SK-N-SH treated with all-trans-retinoic acid at 6 μM for 48 hours (cell line): ENCODE results near the gene EPS8L3.

Experiments
- ATAC-seq: fragments of 200-7000 bp; cut with Tn5 transposase; 3 replicates; pipeline ENCODE4 v1.9.1; 2020; ENCODE audit warnings: mild to moderate bottlenecking, moderate library complexity
- ARNTL ChIP-seq: fragments of 450-650 bp; formaldehyde crosslinking; IDR thresholded peaks from 2 replicates; pipeline ENCODE4 v1.5.0; 2020; ENCODE audit warnings: low read depth, mild to moderate bottlenecking, moderate library complexity, borderline replicate concordance
- BACH2 ChIP-seq: fragments of 250-450 bp; sonication (Bioruptor Pico); IDR thresholded peaks from 2 replicates; pipeline ENCODE4 v1.9.0; 2021; ENCODE audit warnings: mild to moderate bottlenecking, borderline replicate concordance
- CSDC2 ChIP-seq: fragments of 250-450 bp; sonication (Bioruptor Pico); IDR thresholded peaks from 2 replicates; pipeline ENCODE4 v1.5.0; 2020; ENCODE audit warnings: mild to moderate bottlenecking, moderate library complexity
- ESRRG ChIP-seq: fragments of 250-450 bp; sonication (Bioruptor Pico); IDR thresholded peaks from 2 replicates; pipeline ENCODE4 v1.6.1; 2021; ENCODE audit warnings: mild to moderate bottlenecking
- GLIS3 ChIP-seq: fragments of 250-450 bp; sonication (Bioruptor Pico); IDR thresholded peaks from 2 replicates; pipeline ENCODE4 v1.5.0; 2020; ENCODE audit warnings: mild to moderate bottlenecking, moderate library complexity
- ISL1 ChIP-seq: fragments of 250-450 bp; sonication (Bioruptor Pico); IDR thresholded peaks from 2 replicates; pipeline ENCODE4 v2.1.2; 2022; ENCODE audit warnings: mild to moderate bottlenecking, moderate library complexity
- OSR1 ChIP-seq: fragments of 250-450 bp; sonication (Bioruptor Pico); IDR thresholded peaks from 2 replicates; pipeline ENCODE4 v1.8.0; 2022; ENCODE audit warnings: moderate library complexity, mild to moderate bottlenecking, inconsistent platforms
- PPARA ChIP-seq: fragments of 250-450 bp; sonication (Bioruptor Pico); IDR thresholded peaks from 2 replicates; pipeline ENCODE4 v1.5.0; 2020; ENCODE audit warnings: mild to moderate bottlenecking, borderline replicate concordance
- RARB ChIP-seq: fragments of 250-450 bp; sonication (Bioruptor Pico); IDR thresholded peaks from 2 replicates; pipeline ENCODE4 v1.8.0; 2021; ENCODE audit warnings: mild to moderate bottlenecking, moderate library complexity
- SNAI2 ChIP-seq: fragments of 250-450 bp; sonication (Bioruptor Pico); IDR thresholded peaks from 2 replicates; pipeline ENCODE4 v1.5.0; 2020; ENCODE audit warnings: mild to moderate bottlenecking, moderate library complexity
- TCF4 ChIP-seq: fragments of 250-450 bp; sonication (Bioruptor Pico); IDR thresholded peaks from 2 replicates; pipeline ENCODE4 v1.8.0; 2021; ENCODE audit warnings: mild to moderate bottlenecking, moderate library complexity, borderline replicate concordance
- TOX ChIP-seq: fragments of 250-450 bp; sonication (Bioruptor Pico); IDR thresholded peaks from 2 replicates; pipeline ENCODE4 v1.8.0; 2021; ENCODE audit warnings: mild to moderate bottlenecking, moderate library complexity, borderline replicate concordance
- ZC3H10 ChIP-seq: fragments of 250-450 bp; sonication (Bioruptor Pico); IDR thresholded peaks from 2 replicates; pipeline ENCODE4 v1.5.1; 2021; ENCODE audit warnings: mild to moderate bottlenecking, moderate library complexity
- ZFP3 ChIP-seq: fragments of 250-450 bp; sonication (Bioruptor Pico); IDR thresholded peaks from 2 replicates; pipeline ENCODE4 v1.5.0; 2020; ENCODE audit warnings: mild to moderate bottlenecking, moderate library complexity
- ZFP30 ChIP-seq: fragments of 450-650 bp; formaldehyde crosslinking; IDR thresholded peaks from 2 replicates; pipeline ENCODE4 v1.5.0; 2022; ENCODE audit warnings: mild to moderate bottlenecking, moderate library complexity
- ZNF565 ChIP-seq: fragments of 450-650 bp; formaldehyde crosslinking; conservative IDR thresholded peaks from 2 replicates; pipeline ENCODE4 v1.5.0; 2020; ENCODE audit warnings: low read depth, mild to moderate bottlenecking, moderate library complexity
- TF ChIP-seq, protein P1 (sequence below): fragments of 250-450 bp; sonication (Bioruptor Pico); IDR thresholded peaks from 2 replicates; pipeline ENCODE4 v1.5.0; 2020; ENCODE audit warnings: mild to moderate bottlenecking, moderate library complexity
- TF ChIP-seq, protein P2 (sequence below): fragments of 250-450 bp; sonication (Bioruptor Pico); IDR thresholded peaks from 2 replicates; pipeline ENCODE4 v1.5.1; 2021; ENCODE audit warnings: mild to moderate bottlenecking, moderate library complexity
- TF ChIP-seq, protein P3 (sequence below): fragments of 250-450 bp; sonication (Bioruptor Pico); IDR thresholded peaks from 2 replicates; pipeline ENCODE4 v1.8.0; 2021; ENCODE audit warnings: low read depth, mild to moderate bottlenecking, moderate library complexity, borderline replicate concordance

EPS8L3 gene

DNA sequence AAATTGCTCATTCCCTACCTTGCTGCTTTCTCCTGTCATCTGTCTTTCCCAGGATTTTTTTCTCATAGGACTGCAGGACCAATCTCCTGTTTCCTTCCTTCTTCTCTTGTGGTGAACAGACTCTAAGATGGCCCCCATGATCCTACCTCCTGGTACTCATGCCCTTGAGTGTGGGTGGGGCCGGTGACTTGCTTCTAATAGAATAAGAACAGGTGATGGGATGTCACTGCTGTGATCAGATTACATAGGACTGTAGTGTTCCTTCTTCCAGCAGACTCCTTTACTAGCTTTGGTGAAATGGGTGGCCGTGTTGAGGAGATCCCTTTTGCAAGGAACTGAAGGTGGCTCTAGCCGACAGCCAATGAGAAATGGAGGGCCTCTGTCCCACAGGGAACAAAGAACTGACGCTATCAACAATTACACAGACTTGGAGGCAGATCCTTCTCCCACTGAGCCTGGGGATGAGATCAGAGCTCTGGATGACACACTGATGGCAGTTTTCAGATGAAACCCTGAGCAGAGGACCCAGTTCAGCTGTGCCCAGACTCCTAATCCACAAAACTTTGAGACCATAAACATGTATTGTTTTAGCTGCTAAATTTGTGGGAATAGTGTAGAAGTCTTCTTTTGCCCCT, 30.4 kb downstream of the EPS8L3 start:
- no peak for ATAC-seq

DNA sequence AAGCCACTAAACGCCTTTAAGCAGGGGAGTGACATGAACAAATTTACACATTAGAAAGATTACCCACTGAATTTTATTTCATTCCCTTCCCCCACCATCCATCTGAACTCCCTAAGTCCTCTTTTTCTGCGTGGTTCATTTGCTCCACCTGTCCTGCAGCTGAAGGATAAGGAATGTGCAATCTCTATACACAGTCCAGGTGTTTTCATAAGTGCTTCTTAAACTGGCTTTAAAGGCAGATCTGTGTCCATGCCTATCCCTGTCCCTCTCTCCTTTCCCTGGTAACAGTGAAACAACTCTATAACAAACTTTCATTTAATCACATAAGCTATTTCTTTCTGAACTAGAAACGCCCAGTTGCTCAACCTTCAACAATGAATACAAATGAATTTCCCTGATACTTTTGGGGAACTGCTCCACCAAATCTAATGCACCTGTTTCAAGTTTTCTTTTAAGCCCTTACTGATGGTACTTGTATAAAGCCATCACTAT, 31.3 kb downstream of the EPS8L3 start:
- TF ChIP-seq PPARA (no peak), OSR1 (no peak), CSDC2 (CRISPR knock-in tag) (no peak), BACH2 (no peak), ARNTL (CRISPR knock-in tag) (no peak)
- peak; percentile 21; the same call in 1 of the 3 replicates for ATAC-seq

More for the DNA sequence above, 30.4 kb downstream of the EPS8L3 start:
- TF ChIP-seq ZFP3 (CRISPR knock-in tag) (no peak), ARNTL (CRISPR knock-in tag) (no peak), ZFP30 (CRISPR knock-in tag) (no peak), ESRRG (CRISPR knock-in tag) (no peak), SNAI2 (no peak), ZNF565 (CRISPR knock-in tag) (no peak), RARB (CRISPR knock-in tag) (no peak), TOX (CRISPR knock-in tag) (no peak), ZC3H10 (CRISPR knock-in tag) (no peak), CSDC2 (CRISPR knock-in tag) (no peak), TCF4 (CRISPR knock-in tag) (no peak), ISL1 (CRISPR knock-in tag) (no peak)
- TF ChIP-seq, protein P1, sequence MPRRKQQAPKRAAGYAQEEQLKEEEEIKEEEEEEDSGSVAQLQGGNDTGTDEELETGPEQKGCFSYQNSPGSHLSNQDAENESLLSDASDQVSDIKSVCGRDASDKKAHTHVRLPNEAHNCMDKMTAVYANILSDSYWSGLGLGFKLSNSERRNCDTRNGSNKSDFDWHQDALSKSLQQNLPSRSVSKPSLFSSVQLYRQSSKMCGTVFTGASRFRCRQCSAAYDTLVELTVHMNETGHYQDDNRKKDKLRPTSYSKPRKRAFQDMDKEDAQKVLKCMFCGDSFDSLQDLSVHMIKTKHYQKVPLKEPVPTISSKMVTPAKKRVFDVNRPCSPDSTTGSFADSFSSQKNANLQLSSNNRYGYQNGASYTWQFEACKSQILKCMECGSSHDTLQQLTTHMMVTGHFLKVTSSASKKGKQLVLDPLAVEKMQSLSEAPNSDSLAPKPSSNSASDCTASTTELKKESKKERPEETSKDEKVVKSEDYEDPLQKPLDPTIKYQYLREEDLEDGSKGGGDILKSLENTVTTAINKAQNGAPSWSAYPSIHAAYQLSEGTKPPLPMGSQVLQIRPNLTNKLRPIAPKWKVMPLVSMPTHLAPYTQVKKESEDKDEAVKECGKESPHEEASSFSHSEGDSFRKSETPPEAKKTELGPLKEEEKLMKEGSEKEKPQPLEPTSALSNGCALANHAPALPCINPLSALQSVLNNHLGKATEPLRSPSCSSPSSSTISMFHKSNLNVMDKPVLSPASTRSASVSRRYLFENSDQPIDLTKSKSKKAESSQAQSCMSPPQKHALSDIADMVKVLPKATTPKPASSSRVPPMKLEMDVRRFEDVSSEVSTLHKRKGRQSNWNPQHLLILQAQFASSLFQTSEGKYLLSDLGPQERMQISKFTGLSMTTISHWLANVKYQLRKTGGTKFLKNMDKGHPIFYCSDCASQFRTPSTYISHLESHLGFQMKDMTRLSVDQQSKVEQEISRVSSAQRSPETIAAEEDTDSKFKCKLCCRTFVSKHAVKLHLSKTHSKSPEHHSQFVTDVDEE (CRISPR knock-in tag), result no peak

GRCh38 chr1:109730666-109731065, 33.1 kb downstream of the EPS8L3 start:
- ATAC-seq, result no peak
- TF ChIP-seq CSDC2 (CRISPR knock-in tag) (no peak), ZFP30 (CRISPR knock-in tag) (no peak), ARNTL (CRISPR knock-in tag) (no peak), TCF4 (CRISPR knock-in tag) (no peak), ZC3H10 (CRISPR knock-in tag) (no peak), OSR1 (no peak), GLIS3 (CRISPR knock-in tag) (no peak), RARB (CRISPR knock-in tag) (no peak)
- TF ChIP-seq, protein P2, sequence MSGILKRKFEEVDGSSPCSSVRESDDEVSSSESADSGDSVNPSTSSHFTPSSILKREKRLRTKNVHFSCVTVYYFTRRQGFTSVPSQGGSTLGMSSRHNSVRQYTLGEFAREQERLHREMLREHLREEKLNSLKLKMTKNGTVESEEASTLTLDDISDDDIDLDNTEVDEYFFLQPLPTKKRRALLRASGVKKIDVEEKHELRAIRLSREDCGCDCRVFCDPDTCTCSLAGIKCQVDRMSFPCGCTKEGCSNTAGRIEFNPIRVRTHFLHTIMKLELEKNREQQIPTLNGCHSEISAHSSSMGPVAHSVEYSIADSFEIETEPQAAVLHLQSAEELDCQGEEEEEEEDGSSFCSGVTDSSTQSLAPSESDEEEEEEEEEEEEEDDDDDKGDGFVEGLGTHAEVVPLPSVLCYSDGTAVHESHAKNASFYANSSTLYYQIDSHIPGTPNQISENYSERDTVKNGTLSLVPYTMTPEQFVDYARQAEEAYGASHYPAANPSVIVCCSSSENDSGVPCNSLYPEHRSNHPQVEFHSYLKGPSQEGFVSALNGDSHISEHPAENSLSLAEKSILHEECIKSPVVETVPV (CRISPR knock-in tag), result no peak

DNA sequence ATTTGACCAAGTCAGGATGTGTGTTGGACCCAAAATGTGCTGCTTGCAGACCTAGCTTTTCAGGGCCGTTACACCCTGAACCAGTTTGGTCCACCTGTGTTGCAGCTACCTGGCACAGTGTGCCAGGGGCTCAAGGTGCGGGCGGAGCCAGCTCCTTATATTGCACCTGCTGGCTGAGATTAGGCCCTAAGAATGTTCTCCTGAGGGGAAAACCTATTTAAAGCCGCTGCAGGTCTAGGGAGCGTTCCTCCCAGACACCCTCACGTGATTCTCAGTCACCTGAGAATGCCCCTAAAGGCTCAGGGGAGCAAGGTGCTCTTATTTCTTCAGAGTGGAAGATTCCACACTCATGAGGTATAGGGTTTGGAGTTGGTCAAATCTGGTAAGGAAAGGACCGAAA, 34.9 kb downstream of the EPS8L3 start:
- TF ChIP-seq SNAI2 (no peak), ARNTL (CRISPR knock-in tag) (no peak), RARB (CRISPR knock-in tag) (no peak), OSR1 (no peak), ZNF565 (CRISPR knock-in tag) (no peak), PPARA (no peak), ZFP3 (CRISPR knock-in tag) (no peak)
- no peak for ATAC-seq

DNA sequence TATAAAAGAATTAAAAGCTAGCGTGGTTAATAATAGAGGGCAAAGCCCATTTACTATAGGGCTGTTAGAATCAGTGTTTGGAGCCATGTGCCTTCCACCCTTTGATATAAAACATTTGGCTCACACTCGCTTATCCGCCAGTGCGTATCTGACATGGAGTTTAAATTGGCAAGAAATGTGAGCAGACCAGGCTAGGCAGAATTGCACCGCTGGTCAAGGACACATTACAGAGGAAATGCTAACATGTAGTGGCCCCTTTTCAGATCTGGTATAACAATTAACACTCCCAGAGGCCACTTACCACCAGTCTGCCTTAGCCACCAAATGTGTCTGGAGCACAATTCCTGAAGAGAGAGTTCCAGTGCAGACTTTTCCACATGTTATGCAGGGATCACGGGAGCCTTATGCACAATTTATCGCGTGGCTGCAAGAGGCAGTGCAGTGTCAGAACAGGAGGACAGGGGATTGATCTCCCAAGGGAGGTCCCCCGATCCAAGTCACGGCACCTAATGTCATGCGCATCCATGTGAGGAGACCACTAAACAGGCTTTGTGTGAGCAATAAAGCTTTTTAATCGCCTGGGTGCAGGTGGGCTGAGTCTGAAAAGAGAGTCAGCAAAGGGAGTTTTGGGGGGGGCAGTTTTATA, 36.9 kb downstream of the EPS8L3 start:
- no peak for ATAC-seq
- TF ChIP-seq SNAI2 (no peak), TCF4 (CRISPR knock-in tag) (no peak), RARB (CRISPR knock-in tag) (no peak), TOX (CRISPR knock-in tag) (no peak), OSR1 (no peak)

DNA sequence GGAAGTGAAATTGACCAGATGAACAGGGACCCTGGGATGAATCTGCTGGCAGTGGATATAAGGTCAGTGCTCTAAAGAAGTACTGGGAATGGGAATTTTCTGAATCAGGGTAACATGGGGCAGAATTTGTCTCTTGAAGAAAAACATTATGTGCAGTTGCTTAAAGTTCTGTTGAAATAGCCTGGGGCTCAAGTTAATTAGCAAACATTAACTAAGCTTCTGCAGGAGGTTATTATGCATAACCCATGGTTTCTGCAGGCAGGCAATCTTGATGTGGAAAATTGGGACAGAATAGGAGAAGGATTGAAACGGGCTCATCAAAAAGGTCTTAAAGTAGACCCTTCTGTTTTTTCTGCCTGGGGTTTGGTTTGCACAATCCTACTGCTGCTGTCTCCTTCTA, 37.7 kb downstream of the EPS8L3 start:
- no peak for TF ChIP-seq TOX (CRISPR knock-in tag)
- TF ChIP-seq, protein P2 (CRISPR knock-in tag), result no peak
- TF ChIP-seq, protein P3, sequence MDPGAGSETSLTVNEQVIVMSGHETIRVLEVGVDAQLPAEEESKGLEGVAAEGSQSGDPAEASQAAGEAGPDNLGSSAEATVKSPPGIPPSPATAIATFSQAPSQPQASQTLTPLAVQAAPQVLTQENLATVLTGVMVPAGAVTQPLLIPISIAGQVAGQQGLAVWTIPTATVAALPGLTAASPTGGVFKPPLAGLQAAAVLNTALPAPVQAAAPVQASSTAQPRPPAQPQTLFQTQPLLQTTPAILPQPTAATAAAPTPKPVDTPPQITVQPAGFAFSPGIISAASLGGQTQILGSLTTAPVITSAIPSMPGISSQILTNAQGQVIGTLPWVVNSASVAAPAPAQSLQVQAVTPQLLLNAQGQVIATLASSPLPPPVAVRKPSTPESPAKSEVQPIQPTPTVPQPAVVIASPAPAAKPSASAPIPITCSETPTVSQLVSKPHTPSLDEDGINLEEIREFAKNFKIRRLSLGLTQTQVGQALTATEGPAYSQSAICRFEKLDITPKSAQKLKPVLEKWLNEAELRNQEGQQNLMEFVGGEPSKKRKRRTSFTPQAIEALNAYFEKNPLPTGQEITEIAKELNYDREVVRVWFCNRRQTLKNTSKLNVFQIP (CRISPR knock-in tag), result no peak
- no peak for ATAC-seq
